COR-L47 (cell line): Measurements from ENCODE around the gene VSTM4.

Experiments
- DNase-seq: peaks from one replicate; lab custom pipeline; 2025; lab: John Stamatoyannopoulos, UW

Gene VSTM4, protein sequence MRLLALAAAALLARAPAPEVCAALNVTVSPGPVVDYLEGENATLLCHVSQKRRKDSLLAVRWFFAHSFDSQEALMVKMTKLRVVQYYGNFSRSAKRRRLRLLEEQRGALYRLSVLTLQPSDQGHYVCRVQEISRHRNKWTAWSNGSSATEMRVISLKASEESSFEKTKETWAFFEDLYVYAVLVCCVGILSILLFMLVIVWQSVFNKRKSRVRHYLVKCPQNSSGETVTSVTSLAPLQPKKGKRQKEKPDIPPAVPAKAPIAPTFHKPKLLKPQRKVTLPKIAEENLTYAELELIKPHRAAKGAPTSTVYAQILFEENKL

DNA sequence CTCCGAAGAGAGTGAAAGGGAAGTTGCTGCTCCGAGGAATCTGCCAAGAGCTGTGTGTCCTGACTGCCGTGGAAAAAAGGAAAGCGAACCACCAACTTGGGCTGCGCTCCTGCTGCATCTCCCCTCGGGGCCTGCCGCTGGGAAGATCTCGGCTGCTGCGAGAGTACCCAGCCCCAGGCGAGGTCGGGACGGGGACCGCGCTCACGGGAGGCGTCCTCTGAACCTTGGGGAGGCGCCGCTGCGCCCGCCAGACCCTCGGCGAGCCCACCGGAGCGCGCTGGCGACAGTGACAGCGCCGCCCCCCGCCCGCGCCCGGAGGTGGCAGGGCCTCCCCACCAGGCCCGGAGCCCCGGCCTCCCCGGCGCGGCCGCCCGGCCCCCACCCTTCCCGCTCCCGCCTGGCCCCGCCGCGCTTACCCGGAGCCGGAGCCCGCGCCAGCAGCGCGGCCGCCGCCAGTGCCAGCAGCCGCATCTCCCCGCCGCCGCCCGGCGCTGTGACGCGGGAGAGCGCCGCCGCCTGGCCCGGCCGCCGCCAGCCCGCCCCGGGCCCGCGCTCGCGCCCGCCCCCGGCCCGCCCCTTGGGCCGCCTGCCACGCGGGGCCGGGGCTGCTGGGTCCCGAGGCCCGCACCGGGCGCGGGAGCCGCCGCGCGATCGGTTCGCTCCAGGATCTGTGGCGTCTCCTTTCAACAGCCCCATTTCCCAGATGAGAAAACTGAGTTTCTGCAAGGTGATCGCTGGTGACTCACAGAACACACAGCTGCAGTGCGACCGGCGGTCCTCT, at the start of gene VSTM4:
VSTM4 (minus strand) TSS at position 508 of the 781 bp plus-strand sequence; CDS start at position 471, 37 bp downstream.
- no peak for DNase-seq

DNA sequence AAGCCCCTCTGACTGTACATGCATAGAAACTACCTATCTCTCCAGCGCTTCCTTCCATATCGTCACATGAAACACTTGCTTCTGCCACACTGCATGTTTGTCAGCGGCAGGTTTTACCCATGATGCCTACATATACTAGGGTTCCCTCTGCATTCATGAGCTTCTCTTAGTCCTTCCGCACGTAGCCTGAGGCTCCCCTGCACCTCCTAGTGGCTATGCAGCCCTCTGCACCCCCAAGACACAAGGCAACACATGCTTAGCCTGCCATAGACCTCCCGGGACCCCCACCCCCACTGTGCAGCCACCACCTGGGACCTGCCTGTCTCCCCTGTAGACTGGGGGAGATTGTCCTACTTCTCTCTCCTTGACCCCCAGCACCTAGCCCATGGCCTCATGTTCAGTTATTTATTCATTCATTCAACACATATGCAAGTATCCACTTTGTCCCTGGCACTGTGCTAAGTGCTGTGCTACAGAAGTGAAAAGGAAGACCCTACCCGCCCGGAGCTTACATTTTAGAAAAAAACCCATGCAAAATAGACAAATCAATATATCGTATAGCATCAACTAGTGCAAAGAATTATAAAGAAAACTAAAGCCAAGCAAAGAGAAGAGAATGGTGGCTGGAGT, 49.4 kb upstream of the VSTM4 start:
- DNase-seq, result no peak

DNA sequence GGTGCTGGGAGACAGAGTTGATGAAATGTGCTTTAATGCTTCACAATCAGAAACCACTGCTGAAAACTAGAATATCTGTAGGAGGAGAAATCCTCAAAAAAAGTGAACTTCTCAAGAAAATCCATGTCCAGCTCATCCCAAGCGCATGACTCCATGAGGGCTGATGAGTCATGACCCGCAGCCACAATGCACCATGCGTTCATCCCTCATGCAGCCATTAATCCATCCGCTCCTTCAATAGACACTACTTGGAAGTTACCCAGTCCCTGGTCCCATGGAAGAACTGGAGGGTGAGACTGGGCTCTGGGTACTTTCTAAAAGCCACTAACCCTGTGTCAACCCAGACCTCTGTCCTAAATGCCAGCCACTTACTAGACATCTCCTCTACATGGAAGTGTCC, 48.4 kb upstream of the VSTM4 start:
- DNase-seq, result no peak

DNA sequence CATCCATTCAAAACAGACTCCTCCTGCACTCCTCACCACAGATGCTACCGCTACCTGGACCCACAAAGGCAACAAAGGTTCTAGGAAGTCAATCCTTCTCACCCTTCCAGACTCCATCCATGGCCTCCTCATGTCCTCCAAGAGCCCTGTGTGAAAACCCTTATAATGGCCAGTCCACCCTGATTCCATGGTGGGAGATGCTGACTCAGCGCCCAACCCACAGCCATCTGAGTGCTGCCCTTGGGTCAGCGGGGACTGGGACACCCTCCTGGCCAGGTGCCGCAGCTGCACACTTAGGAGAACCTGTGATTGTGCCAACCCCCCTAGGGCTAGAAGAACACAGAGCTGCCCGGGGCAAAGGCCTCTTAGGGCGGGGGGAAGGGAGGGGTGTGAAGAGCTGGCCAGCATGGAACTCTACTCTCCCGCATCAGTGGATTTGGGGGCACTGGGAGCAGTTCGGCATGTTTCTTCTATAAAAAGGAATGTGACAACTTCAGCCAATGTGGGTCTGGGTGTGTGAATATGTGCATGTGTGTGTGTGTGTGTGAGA, 47.5 kb upstream of the VSTM4 start:
- DNase-seq, result no peak

DNA sequence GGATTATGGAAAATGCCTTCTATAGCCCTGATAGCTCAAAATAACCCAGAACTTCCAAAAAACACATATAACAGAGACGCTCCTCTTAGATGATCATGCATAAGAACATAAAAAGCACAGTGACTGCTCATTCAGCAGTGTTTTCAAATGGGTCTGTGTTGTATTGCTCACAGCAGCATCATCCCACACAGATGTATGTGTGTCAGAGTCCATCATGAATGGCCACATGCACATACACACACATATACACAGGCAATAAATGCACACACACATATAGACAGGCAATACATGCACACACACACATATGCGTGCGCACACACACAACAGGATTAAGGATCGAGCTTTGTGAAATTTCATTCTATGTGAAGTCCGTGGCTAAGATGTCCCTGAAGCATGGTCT, 46.7 kb upstream of the VSTM4 start:
- no peak for DNase-seq

DNA sequence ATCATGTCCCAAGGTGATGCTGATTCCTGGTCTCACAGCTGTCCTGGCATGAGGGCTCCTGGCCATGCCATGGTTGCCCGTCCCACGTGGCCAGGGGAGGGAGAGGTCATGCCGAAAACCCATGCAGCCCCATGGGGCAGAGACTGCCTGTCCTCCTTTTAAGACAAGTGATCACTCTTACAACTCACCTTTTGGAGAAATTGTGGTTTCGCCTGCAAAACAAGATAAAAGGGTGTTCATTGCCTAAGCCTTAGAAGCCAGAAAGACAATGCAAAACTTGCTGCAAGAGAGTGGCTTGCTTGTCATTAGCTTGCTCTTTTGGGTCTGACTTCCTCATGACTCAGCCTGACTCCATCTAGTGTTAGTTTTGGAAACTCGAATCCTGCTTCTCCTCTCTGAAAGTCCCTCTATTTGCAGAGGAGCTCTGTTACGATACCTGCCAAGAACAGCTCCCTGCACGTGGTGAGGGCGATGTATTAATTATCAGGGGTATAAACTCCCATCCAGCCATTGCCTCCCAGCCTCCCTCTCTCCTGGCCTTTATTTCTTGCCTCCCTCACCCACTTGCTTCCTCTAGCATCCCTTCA, 46.2 kb upstream of the VSTM4 start:
- DNase-seq, result no peak

DNA sequence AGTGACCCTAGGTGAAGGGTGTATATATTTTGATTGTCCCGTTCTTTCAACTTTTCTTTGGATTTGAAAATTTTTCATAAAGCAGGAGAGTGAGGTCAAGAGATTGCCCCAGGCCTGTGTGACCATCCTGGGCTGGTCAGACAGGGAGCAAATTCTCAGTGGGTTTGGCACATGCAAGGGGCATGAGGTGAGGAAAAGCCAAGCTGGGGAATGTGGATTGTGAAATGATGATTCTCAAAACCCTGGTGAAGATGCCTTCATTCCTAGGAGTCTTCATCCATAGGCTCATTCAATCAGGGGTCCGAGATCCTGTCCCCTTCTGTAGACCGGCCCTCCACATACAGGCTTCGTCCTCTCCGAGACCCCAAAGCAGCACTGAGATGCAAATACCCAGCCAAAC, 45.5 kb upstream of the VSTM4 start:
- no peak for DNase-seq

DNA sequence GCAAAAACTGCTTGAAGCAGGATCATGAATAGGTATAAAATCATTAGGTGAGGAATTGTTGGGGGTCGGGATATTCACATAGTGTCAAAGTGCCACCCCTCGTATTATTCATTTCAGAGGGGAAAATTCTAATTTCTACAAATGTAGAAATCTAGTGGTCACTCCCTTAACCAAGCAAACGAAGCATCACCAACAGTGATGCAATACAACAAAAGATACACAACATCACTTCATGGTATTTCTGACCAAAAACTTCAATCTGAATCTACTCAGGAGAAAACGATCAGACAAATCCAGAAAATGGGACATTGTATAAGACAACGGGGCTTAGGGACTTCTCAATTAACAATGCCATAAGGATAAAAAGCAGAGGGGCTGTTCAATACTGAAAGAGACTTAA, 44.8 kb upstream of the VSTM4 start:
- no peak for DNase-seq

DNA sequence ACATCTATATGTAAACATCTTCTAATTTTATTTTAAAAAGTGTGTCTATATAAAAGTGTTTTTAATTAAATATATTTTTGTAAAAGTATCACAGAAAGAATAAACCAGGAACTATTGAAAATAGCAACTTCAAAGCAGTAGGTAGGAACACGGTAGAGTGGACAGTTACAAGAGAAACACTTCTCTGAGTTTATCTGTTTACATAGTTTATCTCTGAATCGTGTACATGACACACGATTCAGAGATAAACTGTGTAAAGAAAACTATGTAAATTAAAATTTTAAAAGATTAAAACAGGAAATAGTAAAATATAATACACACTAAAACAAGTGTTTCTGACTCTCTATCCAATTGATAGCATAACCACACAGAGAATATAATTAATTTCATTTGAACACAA, 43.6 kb upstream of the VSTM4 start:
- no peak for DNase-seq

DNA sequence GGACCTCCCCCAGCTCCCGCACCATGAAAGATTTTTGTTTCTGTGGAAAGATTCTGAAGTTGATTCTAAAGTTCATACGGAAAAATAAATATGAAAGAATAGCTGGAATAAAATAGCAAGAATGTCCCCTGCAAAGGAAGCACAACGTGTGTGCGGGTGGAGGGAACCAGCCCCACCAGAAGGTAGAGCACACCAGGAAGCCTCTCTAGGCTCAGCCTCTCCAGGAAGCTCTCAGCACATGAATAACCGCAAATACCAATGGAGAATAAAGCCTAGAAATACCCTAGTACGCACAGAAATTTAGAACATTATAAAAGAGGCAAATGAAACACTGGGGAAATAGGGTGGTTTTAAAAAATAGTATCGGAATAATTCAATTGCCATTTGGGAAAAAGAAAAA, 43.1 kb upstream of the VSTM4 start:
- DNase-seq, result no peak

DNA sequence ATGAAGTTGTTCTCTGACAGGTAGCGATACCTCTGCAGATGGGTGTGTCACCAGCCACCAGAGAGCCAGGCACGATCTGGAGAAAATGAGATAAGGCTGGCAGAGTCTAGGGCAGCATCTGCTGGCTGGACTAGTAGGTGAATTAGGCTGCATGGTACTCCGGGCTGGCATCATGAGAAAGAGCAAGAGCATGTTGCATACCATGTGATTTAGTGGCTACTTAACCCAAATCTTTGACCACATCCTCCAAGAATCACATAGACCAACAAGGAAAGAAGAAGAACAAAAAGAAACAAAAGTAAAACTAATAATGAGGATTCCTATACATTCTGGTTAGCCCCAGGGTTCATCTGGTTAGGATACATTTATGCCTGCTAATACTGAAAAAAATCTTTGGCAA, 41.9 kb upstream of the VSTM4 start:
- no peak for DNase-seq

DNA sequence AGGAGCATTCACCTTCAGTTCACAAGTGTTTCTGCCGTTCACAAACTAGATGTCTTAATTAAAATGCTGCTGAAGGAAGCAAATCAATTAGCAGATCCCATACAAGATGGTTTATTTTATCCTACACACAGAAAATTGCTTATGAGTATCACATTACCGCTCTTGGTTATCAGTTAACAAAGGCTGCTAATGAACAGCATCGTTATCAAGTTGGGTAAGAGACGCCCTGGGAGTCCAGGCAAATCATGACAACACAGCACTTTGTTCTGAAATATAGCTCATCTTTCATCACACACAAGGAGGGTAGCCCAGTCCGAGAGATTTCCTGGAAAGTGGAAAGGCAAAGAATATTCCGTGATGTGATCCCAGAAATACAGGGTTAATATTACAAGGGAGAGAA, 39.3 kb upstream of the VSTM4 start:
- DNase-seq, result no peak

DNA sequence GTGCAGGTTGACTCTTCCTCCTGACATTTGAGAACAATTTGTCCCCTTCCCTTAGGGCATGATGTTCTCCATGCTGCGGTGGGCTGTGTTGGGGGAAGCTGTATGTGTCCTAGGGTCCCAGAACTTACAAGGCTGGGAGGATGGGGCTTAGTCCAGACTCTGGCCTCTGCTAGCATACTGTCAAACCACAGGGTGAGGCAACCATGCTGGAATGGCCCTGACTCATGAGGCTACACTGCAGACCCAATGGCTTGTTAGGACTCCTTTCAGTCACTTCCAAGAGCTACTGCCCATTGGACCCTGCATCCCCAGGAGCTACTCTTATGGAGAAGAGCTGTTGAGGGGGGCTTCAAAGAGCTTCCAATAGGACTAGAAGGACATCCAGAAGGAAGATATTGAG, 38.6 kb upstream of the VSTM4 start:
- DNase-seq, result no peak

DNA sequence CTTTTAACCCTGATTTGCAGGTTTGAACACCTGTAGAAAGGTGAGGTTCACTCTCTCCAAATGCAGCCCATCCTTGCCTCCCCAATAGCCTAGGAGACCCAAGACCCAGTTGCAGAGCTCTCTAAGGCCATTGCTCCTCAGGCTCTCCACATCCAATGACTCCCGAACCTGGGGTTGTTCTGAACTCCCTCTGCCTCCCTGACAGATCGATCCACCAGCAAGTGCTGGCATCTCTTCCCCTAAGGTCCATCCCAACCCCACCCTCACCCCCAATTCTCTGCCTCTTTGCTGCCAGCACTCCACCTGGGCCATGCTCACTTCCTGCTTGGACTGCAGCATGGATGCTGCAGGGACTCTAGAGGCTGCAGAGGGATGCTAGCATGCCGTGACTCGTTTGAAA, 37.8 kb upstream of the VSTM4 start:
- DNase-seq, result no peak

DNA sequence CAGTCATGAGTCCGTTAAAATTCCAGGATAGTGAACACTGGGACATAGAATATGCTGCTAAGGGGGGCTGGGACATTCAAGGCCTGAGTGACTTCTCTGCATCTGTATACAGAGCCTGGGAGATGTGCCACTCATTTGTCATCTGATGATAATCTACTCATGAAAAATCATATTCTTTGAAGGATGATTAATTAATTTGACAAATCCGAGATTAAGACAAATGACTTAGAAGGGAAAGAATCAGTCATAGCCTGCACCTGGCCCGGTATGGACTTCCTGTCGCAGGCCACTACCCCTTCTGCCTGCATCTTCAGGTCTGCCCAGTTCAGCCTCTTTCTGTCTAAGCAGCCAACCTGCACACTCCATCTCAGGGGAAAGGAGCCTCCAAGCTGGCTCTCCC, 37.3 kb upstream of the VSTM4 start:
- no peak for DNase-seq

DNA sequence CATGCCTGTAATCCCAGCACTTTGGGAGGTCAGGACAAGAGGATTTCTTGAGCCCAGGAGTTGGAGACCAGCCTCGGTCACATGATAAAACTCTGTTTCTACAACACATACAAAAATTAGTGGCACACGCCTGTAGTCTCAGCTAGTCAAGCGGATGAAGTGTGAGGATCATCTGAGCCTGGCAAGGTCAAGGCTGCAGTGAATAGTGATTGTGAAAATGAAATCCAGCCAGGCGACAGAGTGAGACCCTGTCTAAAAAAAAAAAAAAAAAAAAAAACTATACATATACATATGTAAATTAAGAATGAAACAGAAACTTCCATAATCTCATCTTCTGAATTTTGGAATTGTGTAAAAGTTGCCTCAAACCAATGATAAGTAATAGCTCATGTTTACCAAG, 36.7 kb upstream of the VSTM4 start:
- no peak for DNase-seq

DNA sequence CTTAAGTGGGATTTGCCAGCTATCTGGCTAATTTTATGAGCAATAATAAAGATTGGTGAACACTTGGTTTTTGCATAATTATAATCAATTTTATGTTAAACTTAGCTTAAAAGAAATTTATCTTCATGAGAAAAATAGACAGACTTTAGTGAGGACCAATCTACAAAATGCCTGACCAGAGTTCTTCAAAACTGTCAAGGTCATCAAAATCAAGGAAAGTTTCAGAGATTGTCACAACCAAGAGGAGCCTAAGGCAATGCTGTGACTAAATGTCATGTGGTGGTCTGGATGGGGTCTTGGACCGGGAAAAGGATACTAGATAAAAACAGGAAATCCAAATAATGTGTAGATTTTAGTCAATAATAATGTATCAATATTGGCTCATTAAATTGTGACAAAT, 36.2 kb upstream of the VSTM4 start:
- DNase-seq, result no peak

DNA sequence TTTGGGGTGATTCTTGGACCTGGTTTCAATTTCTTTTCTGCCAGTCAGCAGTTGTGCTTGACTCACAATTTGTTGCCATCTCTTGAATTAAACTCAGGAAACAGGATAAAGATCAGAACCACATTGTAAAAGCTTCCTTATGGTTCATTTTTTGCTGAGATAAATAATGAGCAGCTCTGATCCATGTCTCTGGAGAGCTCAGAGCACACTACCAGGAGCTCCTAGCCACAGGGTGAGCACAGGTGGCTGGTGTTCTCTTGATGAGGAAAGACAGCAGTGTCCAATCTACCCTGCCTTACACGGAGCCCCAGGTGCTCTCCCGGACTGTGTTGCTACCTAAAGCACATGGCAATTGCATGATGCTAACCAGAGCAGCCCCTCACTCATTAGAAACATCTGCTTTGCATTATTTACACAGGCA, 35.7 kb upstream of the VSTM4 start:
- DNase-seq, result no peak

DNA sequence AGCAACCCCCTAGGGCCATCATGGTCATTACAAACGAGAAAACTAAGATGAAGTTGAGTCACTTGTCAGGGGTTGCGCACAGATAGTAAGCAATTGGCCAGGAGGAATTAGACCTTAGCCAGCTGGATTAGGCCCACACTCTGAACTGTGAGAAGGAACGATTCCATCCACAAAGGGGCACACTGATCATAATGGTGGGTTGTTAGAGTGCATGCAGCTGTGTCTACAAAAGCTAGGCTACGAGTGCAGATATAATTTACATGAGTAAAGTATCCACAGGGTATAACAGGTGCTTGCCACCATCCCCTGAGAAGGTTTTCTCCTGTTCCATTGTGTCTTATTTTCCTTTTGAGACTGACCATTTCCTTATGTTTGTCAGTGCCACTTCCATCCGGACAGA, 35.1 kb upstream of the VSTM4 start:
- no peak for DNase-seq

DNA sequence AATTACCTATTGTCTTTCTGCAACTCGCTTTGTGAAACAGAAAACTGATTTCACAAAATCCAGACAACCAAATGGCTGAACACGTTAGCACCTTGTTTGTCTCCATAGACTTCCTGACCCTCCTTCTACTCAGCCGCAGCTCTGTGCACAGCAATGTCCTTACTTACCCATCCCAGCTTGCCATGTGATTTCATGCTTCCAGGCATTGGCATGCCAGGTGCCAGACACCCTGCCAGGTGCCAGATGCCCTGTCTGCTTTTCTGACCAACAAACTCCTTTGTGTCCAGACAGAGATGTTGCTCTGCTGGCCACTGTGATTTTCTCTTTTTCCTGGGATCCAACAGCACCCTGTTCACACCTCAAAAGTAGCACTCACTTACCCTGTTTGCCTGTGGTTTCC, 34.6 kb upstream of the VSTM4 start:
- no peak for DNase-seq

DNA sequence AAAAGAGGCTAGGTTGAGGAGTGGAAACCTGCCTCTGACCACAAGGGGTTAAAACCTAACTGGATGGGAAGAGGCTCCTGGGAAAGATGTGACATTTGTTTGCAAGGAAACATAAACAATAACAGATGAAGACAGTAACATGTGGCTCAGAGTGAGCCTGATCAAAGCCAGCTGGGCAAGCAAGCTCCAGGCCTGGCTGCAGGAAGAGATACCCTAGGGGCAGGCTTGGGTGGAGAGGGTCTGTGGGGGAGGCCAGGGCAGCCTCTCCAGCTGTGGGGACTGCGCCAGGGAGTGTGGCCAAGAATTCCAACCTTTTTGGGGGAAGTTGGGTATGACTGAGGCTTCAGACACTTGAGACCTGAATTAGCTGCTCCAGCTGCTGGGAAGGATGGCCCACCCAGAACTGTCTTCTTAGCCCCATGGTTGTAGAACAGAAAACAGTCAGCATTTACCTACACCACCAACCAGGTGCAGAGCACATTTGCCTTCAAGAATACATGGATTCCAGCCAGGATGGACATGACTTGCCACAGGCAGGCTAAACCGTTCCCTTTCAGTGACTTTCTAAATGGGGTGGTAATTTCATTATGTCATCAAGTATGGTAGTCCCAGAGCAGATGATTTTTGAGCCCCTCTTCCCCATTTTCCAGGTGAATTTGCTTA, 28.9 kb upstream of the VSTM4 start:
- no peak for DNase-seq

DNA sequence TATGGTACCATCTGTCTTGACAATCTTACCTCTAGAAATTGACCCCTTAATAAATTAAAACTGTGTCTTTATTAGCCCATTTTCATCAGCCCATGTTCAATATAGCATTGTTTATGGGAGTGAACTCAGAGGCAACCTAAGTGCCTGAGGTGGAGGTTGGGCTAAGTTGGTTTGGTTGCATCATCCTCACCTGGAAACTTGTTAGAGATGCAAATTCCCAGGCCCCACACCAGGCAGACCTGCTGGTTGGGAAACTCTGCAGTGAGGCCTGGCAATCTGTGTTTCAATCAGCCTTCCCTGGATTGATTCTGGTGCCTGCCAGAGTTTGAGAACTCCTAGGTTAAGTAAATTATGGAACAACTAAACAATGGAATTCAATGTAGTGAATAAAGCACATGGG, 27.9 kb upstream of the VSTM4 start:
- no peak for DNase-seq
